Osteoblast (primary cell): ENCODE results near the gene RNF138. TPM values are rescaled to one million over a fixed set of nuclear protein-coding genes. Genes with fewer than 3 reads are reported as not detected.

Source experiments
- DNase-seq: peaks from one replicate; pipeline ENCODE4 v3.0.0; 2011; ENCODE audit warnings: low spot score, mixed read lengths; ENCODE audit not compliant: insufficient read length; ENCODE audit errors: missing footprints
- H2AFZ ChIP-seq: 2 replicates; pipeline ENCODE4 v1.6.0; 2011; ENCODE audit warnings: mild to moderate bottlenecking, low read length
- H3K27ac ChIP-seq: 2 replicates; pipeline ENCODE4 v1.5.1; 2011; ENCODE audit warnings: mild to moderate bottlenecking, low read depth, low read length, moderate library complexity
- H3K27me3 ChIP-seq: 2 replicates; pipeline ENCODE4 v1.6.0; 2012; ENCODE audit warnings: mild to moderate bottlenecking, control low read depth, inconsistent platforms, low read length, moderate library complexity; ENCODE audit not compliant: insufficient read depth
- H3K36me3 ChIP-seq: 2 replicates; pipeline ENCODE4 v1.5.1; 2011; ENCODE audit warnings: mild to moderate bottlenecking, low read length, control low read depth, moderate library complexity; ENCODE audit not compliant: insufficient read depth
- H3K4me1 ChIP-seq: 2 replicates; pipeline ENCODE4 v1.5.1; 2011; ENCODE audit warnings: mild to moderate bottlenecking, low read length, control low read depth, moderate library complexity; ENCODE audit not compliant: insufficient read depth
- H3K4me2 ChIP-seq: 2 replicates; pipeline ENCODE4 v1.6.0; 2011; ENCODE audit warnings: mild to moderate bottlenecking, low read length; ENCODE audit not compliant: insufficient read depth
- H3K4me3 ChIP-seq: fragments of 200-600 bp; sonication (generic); 3 replicates; pipeline ENCODE4 v1.5.1; 2012; ENCODE audit warnings: mild to moderate bottlenecking, low read length, inconsistent platforms; ENCODE audit not compliant: insufficient read depth
- H3K79me2 ChIP-seq: 2 replicates; pipeline ENCODE4 v1.6.0; 2012; ENCODE audit warnings: mild to moderate bottlenecking, low read length, control low read depth, inconsistent platforms; ENCODE audit not compliant: insufficient read depth
- H3K9me3 ChIP-seq: 2 replicates; pipeline ENCODE4 v1.5.1; 2011; ENCODE audit warnings: low read depth, low read length, control low read depth
- H4K20me1 ChIP-seq: 2 replicates; pipeline ENCODE4 v1.6.0; 2012; ENCODE audit warnings: mild to moderate bottlenecking, low read length, control low read depth; ENCODE audit not compliant: insufficient read depth
- total RNA-seq: library from RNA; depleted of rRNA; stranded (reverse); fragments of >200 nt; gene quantifications from 2 replicates; pipeline ENCODE4 v1.2.3, GENCODE V29; 2012
- TF ChIP-seq, protein P1 (sequence below): IDR thresholded peaks from 2 replicates; pipeline ENCODE4 v1.5.1; 2011; ENCODE audit warnings: mild to moderate bottlenecking, low read depth, low read length, moderate library complexity; ENCODE audit errors: extremely low read depth

RNF138 gene
- total RNA-seq, 1 donor, result 21.4 TPM

DNA sequence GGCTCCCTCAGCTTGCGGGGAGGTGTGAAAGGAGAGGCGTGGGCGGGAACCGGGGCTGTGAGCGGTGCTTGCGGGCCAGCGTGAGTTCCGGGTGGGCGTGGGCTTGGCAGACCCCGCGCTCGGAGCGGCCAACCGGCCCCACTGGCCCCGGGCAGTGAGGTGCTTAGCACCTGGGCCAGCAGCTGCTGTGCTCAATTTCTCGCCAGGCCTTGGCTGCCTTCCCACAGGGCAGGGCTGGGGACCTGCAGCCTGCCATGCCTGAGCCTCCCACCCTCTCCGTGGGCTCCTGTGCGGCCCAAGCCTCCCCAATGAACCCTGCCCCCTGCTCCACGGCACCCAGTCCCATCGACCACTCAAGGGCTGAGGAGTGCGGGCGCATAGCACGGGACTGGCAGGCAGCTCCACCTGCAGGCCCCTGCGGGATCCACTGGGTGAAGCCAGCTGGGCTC is 48.2 kb downstream of the RNF138 start:
- no peaks in the 10 kb centered on the region for H3K9me3 ChIP-seq
- no peak overlapping the region for H3K4me2 ChIP-seq
- no peak overlapping the region for H3K27ac ChIP-seq
- H3K4me1 ChIP-seq, result no peaks in the 10 kb centered on the region
- H2AFZ ChIP-seq, result no peak overlapping the region
- no peaks in the 10 kb centered on the region for H3K36me3 ChIP-seq
- H4K20me1 ChIP-seq, result no peaks in the 10 kb centered on the region
- TF ChIP-seq, protein P1, sequence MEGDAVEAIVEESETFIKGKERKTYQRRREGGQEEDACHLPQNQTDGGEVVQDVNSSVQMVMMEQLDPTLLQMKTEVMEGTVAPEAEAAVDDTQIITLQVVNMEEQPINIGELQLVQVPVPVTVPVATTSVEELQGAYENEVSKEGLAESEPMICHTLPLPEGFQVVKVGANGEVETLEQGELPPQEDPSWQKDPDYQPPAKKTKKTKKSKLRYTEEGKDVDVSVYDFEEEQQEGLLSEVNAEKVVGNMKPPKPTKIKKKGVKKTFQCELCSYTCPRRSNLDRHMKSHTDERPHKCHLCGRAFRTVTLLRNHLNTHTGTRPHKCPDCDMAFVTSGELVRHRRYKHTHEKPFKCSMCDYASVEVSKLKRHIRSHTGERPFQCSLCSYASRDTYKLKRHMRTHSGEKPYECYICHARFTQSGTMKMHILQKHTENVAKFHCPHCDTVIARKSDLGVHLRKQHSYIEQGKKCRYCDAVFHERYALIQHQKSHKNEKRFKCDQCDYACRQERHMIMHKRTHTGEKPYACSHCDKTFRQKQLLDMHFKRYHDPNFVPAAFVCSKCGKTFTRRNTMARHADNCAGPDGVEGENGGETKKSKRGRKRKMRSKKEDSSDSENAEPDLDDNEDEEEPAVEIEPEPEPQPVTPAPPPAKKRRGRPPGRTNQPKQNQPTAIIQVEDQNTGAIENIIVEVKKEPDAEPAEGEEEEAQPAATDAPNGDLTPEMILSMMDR, result no peak
- no peaks in the 10 kb centered on the region for H3K27me3 ChIP-seq
- DNase-seq, result no peak
- H3K4me3 ChIP-seq, result no peak overlapping the region
- H3K79me2 ChIP-seq, result no peaks in the 10 kb centered on the region

DNA sequence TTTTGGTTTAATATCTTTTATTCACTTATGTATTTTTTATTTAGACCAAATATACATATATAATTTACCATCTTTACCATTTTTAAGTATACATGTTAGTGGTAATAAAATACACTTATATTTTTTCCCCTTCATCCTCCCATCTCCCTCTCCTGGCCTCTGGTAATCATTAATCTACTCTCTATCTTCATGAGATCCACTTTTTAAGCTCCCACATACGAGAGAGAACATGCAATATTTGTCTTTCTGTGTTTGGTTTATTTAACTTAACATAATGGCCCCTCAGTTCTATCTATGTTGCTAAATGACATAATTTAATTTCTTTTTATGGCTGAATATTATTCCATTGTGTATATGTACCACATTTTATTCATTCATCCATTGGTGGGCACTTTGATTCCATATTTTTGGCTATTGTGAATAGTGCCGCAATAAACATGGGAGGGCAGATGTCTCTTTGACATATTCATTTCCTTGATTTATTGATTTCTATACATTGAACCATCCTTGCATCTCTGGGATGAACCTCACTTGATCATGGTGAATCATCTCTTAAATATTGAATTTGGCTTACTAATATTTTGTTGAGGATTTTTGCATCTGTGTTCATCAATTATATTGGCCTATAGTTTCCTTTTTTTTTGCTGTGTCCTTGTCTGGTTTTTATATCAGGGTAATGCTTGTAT is 56.7 kb downstream of the RNF138 start:
- Histone ChIP-seq H3K36me3 (no peaks in the 10 kb centered on the region), H3K79me2 (no peaks in the 10 kb centered on the region), H4K20me1 (no peaks in the 10 kb centered on the region), H3K4me1 (no peaks in the 10 kb centered on the region), H3K4me3 (no peak overlapping the region), H3K27me3 (no peaks in the 10 kb centered on the region), H3K9me3 (no peaks in the 10 kb centered on the region), H2AFZ (no peak overlapping the region), H3K27ac (no peak overlapping the region), H3K4me2 (no peak overlapping the region)
- DNase-seq, result no peak
- TF ChIP-seq, protein P1, result no peak

DNA sequence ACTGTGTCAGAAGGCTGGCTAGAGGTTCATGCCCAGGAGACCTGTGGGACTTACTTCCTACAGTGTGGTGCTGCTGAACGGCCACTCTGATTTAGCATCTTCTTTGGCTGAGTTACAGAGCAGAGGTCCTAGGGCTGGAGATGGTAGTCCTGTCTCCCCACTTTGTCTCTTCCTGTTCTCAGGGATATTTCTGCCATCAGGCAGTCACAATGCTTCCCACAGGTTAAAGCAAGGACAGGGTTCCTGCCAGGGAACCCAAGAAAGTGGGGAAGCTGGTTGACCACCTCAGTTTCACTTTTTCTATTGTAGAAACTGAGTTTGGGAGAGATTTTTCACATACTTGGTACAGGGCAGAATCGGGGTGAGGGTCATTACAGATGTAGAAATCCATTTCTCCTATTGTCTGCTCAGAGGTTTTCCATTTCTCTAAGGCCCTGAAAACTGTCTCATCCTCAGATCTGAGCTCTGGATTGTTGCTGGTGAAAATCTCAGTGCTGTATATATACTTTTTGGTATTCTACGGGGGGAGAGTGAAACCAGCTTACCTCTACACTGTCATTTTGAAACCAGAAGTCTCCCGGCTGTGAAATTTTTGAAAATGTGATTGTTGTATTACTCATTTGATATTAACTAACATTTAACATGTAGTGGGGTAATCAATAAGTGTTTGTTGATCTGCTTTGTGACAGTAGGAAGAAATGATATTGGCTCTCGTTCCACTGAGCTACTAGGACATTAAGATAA is 61.2 kb downstream of the RNF138 start:
- no peaks in the 10 kb centered on the region for H3K36me3 ChIP-seq
- no peak overlapping the region for H2AFZ ChIP-seq
- H3K27me3 ChIP-seq, result no peaks in the 10 kb centered on the region
- H3K4me1 ChIP-seq, result no peaks in the 10 kb centered on the region
- H3K4me3 ChIP-seq, result no peak overlapping the region
- H3K9me3 ChIP-seq, result no peaks in the 10 kb centered on the region
- no peaks in the 10 kb centered on the region for H3K79me2 ChIP-seq
- no peak for DNase-seq
- H3K4me2 ChIP-seq, result no peak overlapping the region
- TF ChIP-seq, protein P1, result no peak
- H3K27ac ChIP-seq, result no peak overlapping the region
- no peaks in the 10 kb centered on the region for H4K20me1 ChIP-seq

DNA sequence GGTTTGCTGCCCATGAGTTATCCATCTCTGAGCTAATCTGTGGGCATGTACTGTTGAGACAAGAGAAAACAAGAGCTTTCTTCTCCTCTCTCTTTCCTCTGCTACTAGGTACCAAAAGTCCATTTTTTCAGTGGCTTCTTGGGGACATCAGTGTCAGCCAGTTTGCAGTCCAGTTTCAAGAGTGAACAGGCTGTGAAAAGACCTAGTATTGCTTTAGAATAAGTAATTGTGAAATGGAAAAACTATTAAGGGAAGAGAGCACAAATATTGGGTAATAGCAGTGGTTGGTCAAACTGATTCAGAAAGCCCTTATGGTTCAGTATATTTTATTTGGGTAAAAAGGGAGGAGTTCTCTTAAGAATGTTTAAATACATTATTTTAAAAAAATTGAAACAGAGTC is 65.2 kb downstream of the RNF138 start:
- no peaks in the 10 kb centered on the region for H3K27me3 ChIP-seq
- H2AFZ ChIP-seq, result no peak overlapping the region
- H4K20me1 ChIP-seq, result no peaks in the 10 kb centered on the region
- no peak overlapping the region for H3K4me3 ChIP-seq
- peaks cover 4% of the 10 kb centered on the region for H3K4me1 ChIP-seq
- no peaks in the 10 kb centered on the region for H3K36me3 ChIP-seq
- TF ChIP-seq, protein P1, result no peak
- H3K4me2 ChIP-seq, result no peak overlapping the region
- DNase-seq, result no peak
- no peaks in the 10 kb centered on the region for H3K79me2 ChIP-seq
- H3K27ac ChIP-seq, result no peak overlapping the region
- H3K9me3 ChIP-seq, result no peaks in the 10 kb centered on the region
